Left lung (tissue), 10 donors: ENCODE measurements around the gene TNFAIP8L1. TPM values are rescaled to one million over a fixed set of nuclear protein-coding genes. Genes with fewer than 3 reads are reported as not detected.

ENCODE experiments used
- ATAC-seq: fragments of 200-7000 bp; cut with Tn5 transposase; one replicate; pipeline ENCODE4 v1.9.1; 2020; ENCODE audit warnings: moderate library complexity
- DNase-seq, 4 donors: peaks; one replicate each; pipeline ENCODE4 v3.0.0-alpha.2; 2013 to 2020
- H3K27ac ChIP-seq, 2 donors: fragments of 200-600 bp; sonication (generic) in 1 of 2; one replicate each; pipeline versions ENCODE4 v1.5.0 to v1.8.0; 2020 to 2021
- H3K27me3 ChIP-seq, 2 donors: fragments of 200-600 bp; sonication (generic) in 1 of 2; one replicate each; pipeline versions ENCODE4 v1.5.0 to v1.8.0; 2020 to 2021
- H3K36me3 ChIP-seq, 2 donors: fragments of 200-600 bp; sonication (generic) in 1 of 2; one replicate each; pipeline versions ENCODE4 v1.5.0 to v1.8.0; 2020 to 2021
- H3K4me1 ChIP-seq, 2 donors: fragments of 200-600 bp; one replicate each; pipeline ENCODE4 v1.8.0; 2021
- H3K4me3 ChIP-seq, 2 donors: fragments of 200-600 bp; sonication (generic) in 1 of 2; one replicate each; pipeline versions ENCODE4 v1.5.0 to v1.8.0; 2020 to 2021; ENCODE audit warnings: mild to moderate bottlenecking in 1 of 2
- H3K9me3 ChIP-seq, 2 donors: fragments of 200-600 bp; sonication (generic) in 1 of 2; one replicate each; pipeline versions ENCODE4 v1.5.0 to v1.8.0; 2020 to 2021
- intact Hi-C, 2 donors: fragments of 100-400 bp; cut with DNase I; formaldehyde crosslinking; loops; one replicate each; pipeline versions ENCODE4 v1.11.2 to v1.14.2; 2022
- polyA plus RNA-seq, 6 donors: library from polyadenylated mRNA; unstranded; fragments of 120-200 nt; gene quantifications; one replicate each; pipeline ENCODE4 v1.2.1, GENCODE V29; 2013; ENCODE audit not compliant: insufficient read length in 6 of 6
- total RNA-seq, 2 donors: library from RNA; stranded (reverse); fragmentation: NEBNext Ultra II Directional; extraction: Animal tissue kit (Norgen Biotek cat#: 25700); gene quantifications; one replicate each; pipeline ENCODE4 v1.2.1, GENCODE V29; 2021
- TF ChIP-seq, protein P1 (sequence below), 2 donors: fragments of 200-600 bp; sonication (generic) in 1 of 2; IDR thresholded peaks; one replicate each; pipeline versions ENCODE4 v1.5.0 to v1.8.0; 2021; ENCODE audit warnings: antibody characterized with exemption in 2 of 2
- donor health status: DM: no; HTN: yes; CAD: no.
- donor health status: DM: no; HTN: no; CAD: no.

The TNFAIP8L1 gene
- total and polyA plus RNA-seq, 8 donors = 5.9 to 17.9 (median 15.9) TPM

DNA sequence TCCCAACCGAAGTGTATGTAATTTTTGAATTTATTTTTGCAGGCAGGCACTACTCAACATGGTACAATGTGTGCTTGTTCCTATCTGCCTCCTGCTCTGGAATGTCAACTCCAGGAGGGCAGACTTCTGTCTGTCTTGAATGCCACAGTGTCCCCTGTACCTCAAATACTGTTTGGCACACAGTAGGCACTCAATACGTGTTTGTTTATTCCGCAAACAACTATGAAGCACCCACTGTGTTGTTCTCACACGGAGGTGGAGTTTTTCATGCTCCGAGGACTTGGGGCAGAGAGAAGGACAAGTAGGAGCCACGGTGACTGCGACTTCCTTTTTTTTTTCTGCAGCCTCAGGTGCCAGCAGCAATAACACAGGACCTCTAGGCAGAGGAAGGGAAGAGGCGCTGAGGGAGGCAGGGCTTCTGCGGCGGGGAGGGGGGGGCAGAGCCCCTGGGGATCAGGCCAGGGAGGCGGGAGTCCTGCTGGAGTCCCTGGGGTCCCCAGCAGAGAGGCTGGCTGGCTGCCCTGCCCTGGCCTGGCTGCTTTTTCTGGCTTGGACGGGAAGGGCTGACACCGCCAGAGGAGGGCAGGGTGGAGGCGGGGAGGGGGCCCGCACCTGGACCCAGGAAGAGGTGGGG is 29.3 kb upstream of the TNFAIP8L1 start:
- H3K27me3 ChIP-seq = peaks cover 5 to 54% of the 10 kb centered on the region in 2 donors
- H3K4me3 ChIP-seq = no peak overlapping the region
- H3K36me3 ChIP-seq = no peaks in the 10 kb centered on the region
- no peaks in the 10 kb centered on the region for H3K9me3 ChIP-seq
- peak in 2 of 4 donors; percentile 36 to 84 for DNase-seq
- ATAC-seq = peak; percentile 61
- TF ChIP-seq, protein P1, sequence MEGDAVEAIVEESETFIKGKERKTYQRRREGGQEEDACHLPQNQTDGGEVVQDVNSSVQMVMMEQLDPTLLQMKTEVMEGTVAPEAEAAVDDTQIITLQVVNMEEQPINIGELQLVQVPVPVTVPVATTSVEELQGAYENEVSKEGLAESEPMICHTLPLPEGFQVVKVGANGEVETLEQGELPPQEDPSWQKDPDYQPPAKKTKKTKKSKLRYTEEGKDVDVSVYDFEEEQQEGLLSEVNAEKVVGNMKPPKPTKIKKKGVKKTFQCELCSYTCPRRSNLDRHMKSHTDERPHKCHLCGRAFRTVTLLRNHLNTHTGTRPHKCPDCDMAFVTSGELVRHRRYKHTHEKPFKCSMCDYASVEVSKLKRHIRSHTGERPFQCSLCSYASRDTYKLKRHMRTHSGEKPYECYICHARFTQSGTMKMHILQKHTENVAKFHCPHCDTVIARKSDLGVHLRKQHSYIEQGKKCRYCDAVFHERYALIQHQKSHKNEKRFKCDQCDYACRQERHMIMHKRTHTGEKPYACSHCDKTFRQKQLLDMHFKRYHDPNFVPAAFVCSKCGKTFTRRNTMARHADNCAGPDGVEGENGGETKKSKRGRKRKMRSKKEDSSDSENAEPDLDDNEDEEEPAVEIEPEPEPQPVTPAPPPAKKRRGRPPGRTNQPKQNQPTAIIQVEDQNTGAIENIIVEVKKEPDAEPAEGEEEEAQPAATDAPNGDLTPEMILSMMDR (IDR thresholded peaks at IDR 0.05) = no peak
- peaks cover 0 to 30% of the 10 kb centered on the region in 2 donors for H3K4me1 ChIP-seq
- intact Hi-C loops = no loop called here
- H3K27ac ChIP-seq = peak overlapping the region in 1 of 2 donors; percentile 48

- H3K27ac ChIP-seq = no peak overlapping the region
- H3K4me3 ChIP-seq = no peak overlapping the region
- no peak for DNase-seq
- H3K27me3 ChIP-seq = peaks cover 0 to 31% of the 10 kb centered on the region in 2 donors
- TF ChIP-seq, protein P1 (IDR thresholded peaks at IDR 0.05) = no peak
- intact Hi-C loops = no loop called here
- peaks cover 0 to 30% of the 10 kb centered on the region in 2 donors for H3K4me1 ChIP-seq
- H3K9me3 ChIP-seq = no peaks in the 10 kb centered on the region
- no peaks in the 10 kb centered on the region for H3K36me3 ChIP-seq
- ATAC-seq = no peak
Observed at GRCh38 chr19:4613254-4613751, 26.0 kb upstream of the TNFAIP8L1 start.

DNA sequence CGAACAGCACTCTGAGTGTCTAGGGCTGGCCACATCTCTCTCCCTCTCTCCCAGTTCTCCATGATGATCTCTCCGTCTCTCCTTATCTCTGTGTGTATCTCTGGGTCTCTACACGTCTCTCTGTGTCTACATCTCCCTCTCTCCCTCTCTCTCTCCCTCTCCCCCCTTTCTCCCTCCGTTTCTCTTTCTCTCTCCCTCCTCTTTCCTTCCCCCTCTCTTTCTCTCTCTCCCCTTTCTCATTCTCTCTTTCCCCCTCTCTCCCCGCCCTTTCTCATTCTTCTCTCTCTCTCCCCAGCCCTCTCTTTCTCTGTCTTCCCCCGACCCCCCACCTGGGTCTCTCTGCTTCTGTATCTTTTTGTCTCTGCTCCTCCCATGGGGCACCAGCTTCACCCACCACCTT is 21.3 kb upstream of the TNFAIP8L1 start:
- ATAC-seq (no peak), DNase-seq (no peak)
- H3K4me3 ChIP-seq = no peak overlapping the region
- intact Hi-C loops = no loop called here
- TF ChIP-seq, protein P1 (IDR thresholded peaks at IDR 0.05) = no peak
- H3K9me3 ChIP-seq = no peaks in the 10 kb centered on the region
- H3K4me1 ChIP-seq = no peaks in the 10 kb centered on the region
- no peak overlapping the region for H3K27ac ChIP-seq
- peaks cover 7 to 48% of the 10 kb centered on the region in 2 donors for H3K27me3 ChIP-seq
- H3K36me3 ChIP-seq = no peaks in the 10 kb centered on the region

DNA sequence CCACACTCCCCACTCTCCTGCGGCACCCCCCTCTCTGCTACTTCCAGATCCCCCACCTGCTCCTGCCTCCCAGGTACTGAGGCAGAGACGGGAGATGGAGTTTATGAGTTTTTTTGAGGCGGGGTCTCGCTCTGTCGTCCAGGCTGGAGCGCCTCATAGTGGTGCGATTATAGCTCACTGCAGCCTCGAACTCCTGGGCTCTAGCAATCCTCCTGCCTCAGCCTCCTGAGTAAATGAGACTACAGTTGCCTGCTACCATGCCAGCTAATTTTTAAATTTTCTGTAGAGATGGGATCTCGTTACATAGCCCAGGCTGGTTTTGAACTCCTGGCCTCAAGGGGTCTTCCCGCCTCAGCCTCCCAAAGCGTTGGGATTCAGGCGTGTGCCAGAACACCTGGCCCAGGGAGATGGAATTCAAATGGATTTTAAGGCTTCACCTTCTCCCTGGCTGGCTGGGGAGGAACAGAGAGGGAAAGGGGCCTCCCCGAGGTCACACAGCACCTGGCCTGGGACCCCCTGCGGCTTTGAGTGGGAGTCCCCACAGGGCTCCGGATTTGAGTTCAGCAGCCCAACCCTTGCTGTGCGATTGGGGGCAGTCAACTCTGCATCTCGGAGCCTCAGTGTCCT is 19.5 kb upstream of the TNFAIP8L1 start:
- Histone ChIP-seq H3K9me3 (no peaks in the 10 kb centered on the region), H3K27me3 (peaks cover 7 to 62% of the 10 kb centered on the region in 2 donors), H3K4me3 (no peak overlapping the region), H3K27ac (no peak overlapping the region), H3K4me1 (no peaks in the 10 kb centered on the region), H3K36me3 (no peaks in the 10 kb centered on the region)
- TF ChIP-seq, protein P1 (IDR thresholded peaks at IDR 0.05) = no peak
- ATAC-seq (no peak), DNase-seq (no peak)
- intact Hi-C loops = no loop called here

DNA sequence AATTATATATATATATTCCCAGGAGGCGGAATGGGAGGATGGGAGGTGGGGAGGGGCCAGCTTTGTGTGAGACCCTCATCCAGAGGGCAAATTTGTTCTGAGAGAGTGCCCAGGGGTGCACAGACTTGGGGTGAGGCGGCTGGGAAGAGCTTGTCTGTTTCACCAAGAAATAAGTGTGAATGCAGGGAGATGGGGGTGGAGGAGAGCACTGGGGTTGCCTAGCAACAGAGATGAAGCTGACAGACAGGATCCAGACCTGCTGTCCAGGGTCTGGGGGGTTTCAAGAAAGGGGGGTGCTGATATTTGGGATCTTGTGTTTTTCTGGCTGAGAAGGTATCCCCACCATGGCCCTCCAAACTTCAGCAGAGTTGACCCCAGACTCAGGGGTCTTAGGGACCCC is 18.6 kb upstream of the TNFAIP8L1 start:
- no peaks in the 10 kb centered on the region for H3K36me3 ChIP-seq
- TF ChIP-seq, protein P1 (IDR thresholded peaks at IDR 0.05) = no peak
- DNase-seq (no peak), ATAC-seq (no peak)
- H3K4me1 ChIP-seq = no peaks in the 10 kb centered on the region
- intact Hi-C loops = no loop called here
- no peak overlapping the region for H3K27ac ChIP-seq
- H3K4me3 ChIP-seq = no peak overlapping the region
- H3K27me3 ChIP-seq = peaks cover 7 to 62% of the 10 kb centered on the region in 2 donors
- H3K9me3 ChIP-seq = no peaks in the 10 kb centered on the region
